NCI-H226 (cell line): ENCODE results near the gene FBXO30.

Source experiments
- DNase-seq: peaks from one replicate; pipeline ENCODE4 v3.0.0-alpha.2; 2015

FBXO30 gene

DNA sequence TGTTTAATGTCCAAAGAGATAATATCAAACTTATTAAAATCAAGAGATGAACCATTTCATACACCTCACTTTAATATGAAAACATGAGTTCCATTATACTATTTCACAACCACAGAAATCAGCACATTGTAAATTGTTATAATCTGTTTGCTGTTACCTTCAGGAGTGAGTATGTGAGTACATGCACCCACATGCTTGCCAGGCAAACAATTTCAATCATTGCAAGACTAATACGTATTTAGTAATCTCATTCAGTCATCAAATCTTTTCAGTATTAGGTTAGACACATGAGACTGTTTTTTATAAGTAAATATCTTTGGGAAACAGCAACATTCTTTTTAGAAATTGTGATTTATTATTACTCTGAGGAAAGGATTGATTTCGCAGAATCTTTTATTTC is 70.0 kb downstream of the FBXO30 start:
- DNase-seq, result no peak
